ENCODE measurements around the gene SLC10A3.

DNA sequence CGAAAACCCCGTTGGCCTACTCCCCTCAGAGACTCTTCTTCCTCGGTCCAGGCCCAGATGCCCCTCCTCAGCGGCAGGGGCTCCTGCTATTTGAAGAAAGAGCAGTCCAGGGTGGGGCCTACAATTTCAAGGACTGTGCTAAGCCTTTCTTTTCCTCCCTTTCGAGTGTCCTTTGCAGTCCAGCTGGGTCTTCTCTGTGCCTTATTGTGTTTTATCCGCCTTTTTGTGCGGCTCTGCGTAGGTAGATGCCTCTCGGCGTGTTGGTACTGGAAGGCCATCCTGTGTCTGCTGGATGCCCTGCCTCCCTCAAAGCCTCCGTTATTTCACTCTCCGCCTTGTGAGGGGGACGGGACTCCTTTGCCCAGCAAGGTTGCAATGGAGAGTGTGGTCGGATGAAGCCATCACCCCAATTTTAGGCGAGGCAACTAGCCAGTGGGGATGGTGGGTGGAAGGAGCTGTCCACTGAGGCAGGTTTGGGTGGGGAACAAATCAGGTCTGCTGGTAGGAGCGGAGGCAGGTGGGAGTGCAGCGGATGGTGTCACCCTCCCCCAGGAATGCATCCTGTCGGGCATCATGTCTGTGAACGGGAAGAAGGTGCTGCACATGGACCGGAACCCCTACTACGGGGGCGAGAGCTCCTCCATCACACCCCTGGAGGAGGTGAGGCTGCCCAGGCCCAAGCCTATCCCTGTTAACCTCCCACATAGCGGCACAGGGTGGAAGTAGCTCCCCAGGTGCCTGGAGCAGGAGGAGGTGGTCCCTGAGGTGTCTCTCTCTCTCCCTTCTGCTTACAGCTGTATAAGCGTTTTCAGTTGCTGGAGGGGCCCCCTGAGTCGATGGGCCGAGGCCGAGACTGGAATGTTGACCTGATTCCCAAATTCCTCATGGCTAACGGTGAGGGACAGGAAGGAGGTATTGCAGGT lies 52.2 kb downstream of the SLC10A3 start:
- no peak for TF ChIP-seq POLR2AphosphoS5 (IDR thresholded peaks at IDR 0.05; ENCODE audit: low read depth, low read length)
- TF ChIP-seq, protein P1, sequence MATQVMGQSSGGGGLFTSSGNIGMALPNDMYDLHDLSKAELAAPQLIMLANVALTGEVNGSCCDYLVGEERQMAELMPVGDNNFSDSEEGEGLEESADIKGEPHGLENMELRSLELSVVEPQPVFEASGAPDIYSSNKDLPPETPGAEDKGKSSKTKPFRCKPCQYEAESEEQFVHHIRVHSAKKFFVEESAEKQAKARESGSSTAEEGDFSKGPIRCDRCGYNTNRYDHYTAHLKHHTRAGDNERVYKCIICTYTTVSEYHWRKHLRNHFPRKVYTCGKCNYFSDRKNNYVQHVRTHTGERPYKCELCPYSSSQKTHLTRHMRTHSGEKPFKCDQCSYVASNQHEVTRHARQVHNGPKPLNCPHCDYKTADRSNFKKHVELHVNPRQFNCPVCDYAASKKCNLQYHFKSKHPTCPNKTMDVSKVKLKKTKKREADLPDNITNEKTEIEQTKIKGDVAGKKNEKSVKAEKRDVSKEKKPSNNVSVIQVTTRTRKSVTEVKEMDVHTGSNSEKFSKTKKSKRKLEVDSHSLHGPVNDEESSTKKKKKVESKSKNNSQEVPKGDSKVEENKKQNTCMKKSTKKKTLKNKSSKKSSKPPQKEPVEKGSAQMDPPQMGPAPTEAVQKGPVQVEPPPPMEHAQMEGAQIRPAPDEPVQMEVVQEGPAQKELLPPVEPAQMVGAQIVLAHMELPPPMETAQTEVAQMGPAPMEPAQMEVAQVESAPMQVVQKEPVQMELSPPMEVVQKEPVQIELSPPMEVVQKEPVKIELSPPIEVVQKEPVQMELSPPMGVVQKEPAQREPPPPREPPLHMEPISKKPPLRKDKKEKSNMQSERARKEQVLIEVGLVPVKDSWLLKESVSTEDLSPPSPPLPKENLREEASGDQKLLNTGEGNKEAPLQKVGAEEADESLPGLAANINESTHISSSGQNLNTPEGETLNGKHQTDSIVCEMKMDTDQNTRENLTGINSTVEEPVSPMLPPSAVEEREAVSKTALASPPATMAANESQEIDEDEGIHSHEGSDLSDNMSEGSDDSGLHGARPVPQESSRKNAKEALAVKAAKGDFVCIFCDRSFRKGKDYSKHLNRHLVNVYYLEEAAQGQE (IDR thresholded peaks at IDR 0.05; ENCODE audit: insufficient read depth in 1 of 2, low read depth in 2 of 2, low read length in 2 of 2), result no peak

All from PFSK-1 (cell line).